HepG2 (cell line): ENCODE data around the gene OARD1. TPM values are rescaled to one million over a fixed set of nuclear protein-coding genes. Genes with fewer than 3 reads are reported as not detected.

Experiments used
- AGO1 ChIP-seq: fragments of 200-400 bp; formaldehyde crosslinking; IDR thresholded peaks from 2 replicates; pipeline ENCODE4 v1.6.1; 2017; ENCODE audit warnings: mild to moderate bottlenecking, low read depth, low read length, moderate library complexity; ENCODE audit not compliant: poor library complexity, severe bottlenecking
- BATF2 ChIP-seq: sonication (generic); formaldehyde crosslinking; IDR thresholded peaks from 2 replicates; pipeline ENCODE4 v1.8.0; 2022; ENCODE audit warnings: mild to moderate bottlenecking, missing genetic modification reagents, moderate library complexity
- CREB1 ChIP-seq, 2 experiments: fragments of 450-650 bp in 1 of 2; IDR thresholded peaks; 2 replicates each; pipeline ENCODE4 v1.6.1; 2016 to 2017; ENCODE audit warnings: control low read depth in 1 of 2, mild to moderate bottlenecking in 1 of 2, missing compliant biosample characterization in 1 of 2, missing genetic modification characterization in 1 of 2
- DMAP1 ChIP-seq: IDR thresholded peaks from 2 replicates; pipeline ENCODE4 v1.6.1; 2016
- ELF3 ChIP-seq: IDR thresholded peaks from 2 replicates; pipeline ENCODE4 v1.6.1; 2016; ENCODE audit warnings: missing genetic modification reagents, missing compliant biosample characterization
- MIER2 ChIP-seq: IDR thresholded peaks from 2 replicates; pipeline ENCODE4 v1.6.1; 2016; ENCODE audit warnings: missing biosample characterization, missing genetic modification reagents
- MLLT10 ChIP-seq: sonication (generic); formaldehyde crosslinking; IDR thresholded peaks from 2 replicates; pipeline ENCODE4 v1.4.0; 2020; ENCODE audit warnings: missing genetic modification reagents
- NBN ChIP-seq: fragments of 450-650 bp; conservative IDR thresholded peaks from 2 replicates; pipeline ENCODE4 v1.6.1; 2017
- PHF8 ChIP-seq: sonication (generic); formaldehyde crosslinking; IDR thresholded peaks from 2 replicates; pipeline ENCODE4 v1.5.0; 2020; ENCODE audit warnings: missing genetic modification reagents
- SKI ChIP-seq: fragments of 450-650 bp; IDR thresholded peaks from one replicate; pipeline ENCODE4 v1.6.1; 2018; ENCODE audit warnings: mild to moderate bottlenecking; ENCODE audit not compliant: partially characterized antibody
- STAT5B ChIP-seq: sonication (generic); formaldehyde crosslinking; IDR thresholded peaks from 2 replicates; pipeline ENCODE4 v1.4.0; 2020; ENCODE audit warnings: missing genetic modification reagents
- TERF1 ChIP-seq: sonication (generic); formaldehyde crosslinking; IDR thresholded peaks from 2 replicates; pipeline ENCODE4 v1.8.0; 2022; ENCODE audit warnings: mild to moderate bottlenecking, missing genetic modification reagents, moderate library complexity
- ZNF264 ChIP-seq: sonication (generic); formaldehyde crosslinking; IDR thresholded peaks from 2 replicates; pipeline ENCODE4 v1.4.0; 2020; ENCODE audit warnings: missing genetic modification reagents
- ZNF430 ChIP-seq: sonication (generic); formaldehyde crosslinking; IDR thresholded peaks from 2 replicates; pipeline ENCODE4 v1.9.0; 2021; ENCODE audit warnings: mild to moderate bottlenecking, missing genetic modification reagents
- ZNF512 ChIP-seq: sonication (generic); formaldehyde crosslinking; IDR thresholded peaks from 2 replicates; pipeline ENCODE4 v1.4.0; 2020; ENCODE audit warnings: mild to moderate bottlenecking, missing genetic modification reagents
- ZSCAN22 ChIP-seq: sonication (generic); formaldehyde crosslinking; IDR thresholded peaks from 2 replicates; pipeline ENCODE4 v1.4.0; 2020; ENCODE audit warnings: mild to moderate bottlenecking, missing genetic modification reagents
- polyA plus RNA-seq, 8 experiments: library from polyadenylated mRNA; depleted of rRNA in 3 of 8; stranded (reverse) in 7 of 8; unstranded in 1 of 8; fragments of >200 nt; fragmentation: Illumina TruSeq in 4 of 8; extraction: Trizol in 4 of 8; gene quantifications; 2 replicates each; pipeline versions ENCODE4 v1.2.1 to v1.2.3, GENCODE V29; 2011 to 2016; ENCODE audit warnings: low read depth in 4 of 8, missing spikeins in 1 of 8, mixed read lengths in 1 of 8; ENCODE audit not compliant: insufficient read depth in 1 of 8
- total RNA-seq, 5 experiments: library from RNA; depleted of rRNA; stranded (reverse); fragments of >200 nt; fragmentation: Illumina TruSeq; extraction: Trizol; gene quantifications; 2 replicates each; pipeline ENCODE4 v1.2.3, GENCODE V29; 2016; ENCODE audit warnings: low read depth in 1 of 5
- TF ChIP-seq, protein P1 (sequence below), 2 experiments: sonication (generic) in 1 of 2; formaldehyde crosslinking in 1 of 2; IDR thresholded peaks; 2 replicates each; pipeline versions ENCODE4 v1.4.0 to v1.6.1; 2018 to 2020; ENCODE audit warnings: missing genetic modification reagents in 2 of 2, borderline replicate concordance in 1 of 2, low read depth in 1 of 2, mild to moderate bottlenecking in 1 of 2, missing biosample characterization in 1 of 2
- TF ChIP-seq, protein P2 (sequence below): sonication (generic); formaldehyde crosslinking; IDR thresholded peaks from 2 replicates; pipeline ENCODE4 v1.9.0; 2021; ENCODE audit warnings: missing genetic modification reagents, borderline replicate concordance

OARD1 gene
- total and polyA plus RNA-seq, 2 of the 13 experiments (the other 11 are each of a cell fraction or from before 2014, with no cell fraction given), result 18.4 to 49.0 TPM

DNA sequence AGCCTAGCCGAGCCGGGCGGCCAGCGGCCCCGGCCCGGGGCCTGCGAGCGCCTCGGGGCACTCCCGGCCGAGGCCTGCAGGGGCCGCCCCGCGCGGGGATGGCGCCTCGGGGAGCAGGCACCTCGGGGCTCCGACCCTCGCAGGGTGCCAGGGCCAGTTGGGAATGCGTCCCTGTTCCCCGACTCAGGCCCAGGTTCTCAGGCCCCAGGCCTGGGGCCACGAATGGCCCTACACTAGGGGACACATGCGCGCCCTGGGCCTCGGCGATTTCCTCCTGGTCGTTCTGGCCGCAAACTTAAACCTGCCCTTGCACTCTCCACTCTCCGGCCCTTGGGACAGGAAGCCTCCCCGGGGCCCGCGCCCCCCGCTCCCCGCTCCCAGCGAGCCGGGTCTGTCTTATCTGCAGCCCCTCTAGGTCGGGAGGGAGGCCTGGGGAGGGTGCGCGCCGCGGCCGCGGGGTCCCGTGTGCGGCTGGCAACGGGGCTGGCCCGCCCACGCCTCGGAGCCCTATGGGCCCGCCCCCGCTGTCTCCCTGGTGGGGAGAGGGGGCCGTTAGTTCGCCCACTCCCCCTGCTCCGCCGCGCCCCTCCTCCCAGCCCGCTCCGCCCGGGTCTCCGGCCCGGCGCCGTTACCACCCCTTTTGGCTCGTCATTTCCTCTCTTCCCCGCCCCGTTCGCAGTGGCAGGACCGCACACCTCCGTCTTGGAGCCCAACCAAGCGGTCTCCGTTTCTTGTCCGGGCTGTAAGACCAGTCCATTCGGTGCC is 1.2 kb upstream of the OARD1 start (continued):
- TF ChIP-seq MLLT10 (0 out of 2 replicates have a peak, but pooled peaks have one; percentile 70), STAT5B (no peak), NBN (no peak), ZSCAN22 (CRISPR knock-in tag) (no peak), DMAP1 (peak; percentile 34; the same call in 1 of the 2 replicates), TERF1 (0 out of 2 replicates have a peak, but pooled peaks have one; percentile 33), CREB1 (IDR thresholded peaks at IDR 0.05) (peak; percentile 53), CREB1 (CRISPR knock-in tag; IDR thresholded peaks at IDR 0.05) (peak; percentile 87), ZNF430 (CRISPR knock-in tag) (peak; percentile 89; the same call in 1 of the 2 replicates), AGO1 (peak; percentile 31), SKI (peak; percentile 51), ZNF264 (CRISPR knock-in tag) (peak; percentile 12; the same call in 1 of the 2 replicates), ELF3 (CRISPR knock-in tag) (peak; percentile 55; the same call in 1 of the 2 replicates), MIER2 (peak; percentile 21; the same call in 1 of the 2 replicates), ZNF512 (no peak), BATF2 (CRISPR knock-in tag) (no peak), PHF8 (CRISPR knock-in tag) (peak; percentile 81)
- TF ChIP-seq, protein P1, sequence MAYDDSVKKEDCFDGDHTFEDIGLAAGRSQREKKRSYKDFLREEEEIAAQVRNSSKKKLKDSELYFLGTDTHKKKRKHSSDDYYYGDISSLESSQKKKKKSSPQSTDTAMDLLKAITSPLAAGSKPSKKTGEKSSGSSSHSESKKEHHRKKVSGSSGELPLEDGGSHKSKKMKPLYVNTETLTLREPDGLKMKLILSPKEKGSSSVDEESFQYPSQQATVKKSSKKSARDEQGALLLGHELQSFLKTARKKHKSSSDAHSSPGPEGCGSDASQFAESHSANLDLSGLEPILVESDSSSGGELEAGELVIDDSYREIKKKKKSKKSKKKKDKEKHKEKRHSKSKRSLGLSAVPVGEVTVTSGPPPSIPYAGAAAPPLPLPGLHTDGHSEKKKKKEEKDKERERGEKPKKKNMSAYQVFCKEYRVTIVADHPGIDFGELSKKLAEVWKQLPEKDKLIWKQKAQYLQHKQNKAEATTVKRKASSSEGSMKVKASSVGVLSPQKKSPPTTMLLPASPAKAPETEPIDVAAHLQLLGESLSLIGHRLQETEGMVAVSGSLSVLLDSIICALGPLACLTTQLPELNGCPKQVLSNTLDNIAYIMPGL (CRISPR knock-in tag; IDR thresholded peaks at IDR 0.05; ENCODE audit: borderline replicate concordance in 1 of 2, low read depth in 1 of 2), result peak; percentile 29 to 84; a peak in 3 of 4 replicates
- TF ChIP-seq, protein P2, sequence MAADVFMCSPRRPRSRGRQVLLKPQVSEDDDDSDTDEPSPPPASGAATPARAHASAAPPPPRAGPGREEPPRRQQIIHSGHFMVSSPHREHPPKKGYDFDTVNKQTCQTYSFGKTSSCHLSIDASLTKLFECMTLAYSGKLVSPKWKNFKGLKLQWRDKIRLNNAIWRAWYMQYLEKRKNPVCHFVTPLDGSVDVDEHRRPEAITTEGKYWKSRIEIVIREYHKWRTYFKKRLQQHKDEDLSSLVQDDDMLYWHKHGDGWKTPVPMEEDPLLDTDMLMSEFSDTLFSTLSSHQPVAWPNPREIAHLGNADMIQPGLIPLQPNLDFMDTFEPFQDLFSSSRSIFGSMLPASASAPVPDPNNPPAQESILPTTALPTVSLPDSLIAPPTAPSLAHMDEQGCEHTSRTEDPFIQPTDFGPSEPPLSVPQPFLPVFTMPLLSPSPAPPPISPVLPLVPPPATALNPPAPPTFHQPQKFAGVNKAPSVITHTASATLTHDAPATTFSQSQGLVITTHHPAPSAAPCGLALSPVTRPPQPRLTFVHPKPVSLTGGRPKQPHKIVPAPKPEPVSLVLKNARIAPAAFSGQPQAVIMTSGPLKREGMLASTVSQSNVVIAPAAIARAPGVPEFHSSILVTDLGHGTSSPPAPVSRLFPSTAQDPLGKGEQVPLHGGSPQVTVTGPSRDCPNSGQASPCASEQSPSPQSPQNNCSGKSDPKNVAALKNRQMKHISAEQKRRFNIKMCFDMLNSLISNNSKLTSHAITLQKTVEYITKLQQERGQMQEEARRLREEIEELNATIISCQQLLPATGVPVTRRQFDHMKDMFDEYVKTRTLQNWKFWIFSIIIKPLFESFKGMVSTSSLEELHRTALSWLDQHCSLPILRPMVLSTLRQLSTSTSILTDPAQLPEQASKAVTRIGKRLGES (CRISPR knock-in tag), result no peak
